Neural progenitor cell (in vitro differentiated cells): Measurements from ENCODE around the gene IRX4.

Experiments used
- EZH2 ChIP-seq: fragments of 200-600 bp; sonication (generic); IDR thresholded peaks from 2 replicates; pipeline ENCODE4 v1.6.1; 2017; ENCODE audit warnings: antibody characterized with exemption, mild to moderate bottlenecking, moderate library complexity
- EZH2phosphoT487 ChIP-seq: fragments of 200-600 bp; sonication (generic); IDR thresholded peaks from 2 replicates; pipeline ENCODE4 v1.6.1; 2017; ENCODE audit warnings: antibody characterized with exemption
- TF ChIP-seq, protein P1 (sequence below): fragments of 200-600 bp; sonication (generic); IDR thresholded peaks from 2 replicates; pipeline ENCODE4 v1.5.1; 2017; ENCODE audit warnings: antibody characterized with exemption, mild to moderate bottlenecking

DNA sequence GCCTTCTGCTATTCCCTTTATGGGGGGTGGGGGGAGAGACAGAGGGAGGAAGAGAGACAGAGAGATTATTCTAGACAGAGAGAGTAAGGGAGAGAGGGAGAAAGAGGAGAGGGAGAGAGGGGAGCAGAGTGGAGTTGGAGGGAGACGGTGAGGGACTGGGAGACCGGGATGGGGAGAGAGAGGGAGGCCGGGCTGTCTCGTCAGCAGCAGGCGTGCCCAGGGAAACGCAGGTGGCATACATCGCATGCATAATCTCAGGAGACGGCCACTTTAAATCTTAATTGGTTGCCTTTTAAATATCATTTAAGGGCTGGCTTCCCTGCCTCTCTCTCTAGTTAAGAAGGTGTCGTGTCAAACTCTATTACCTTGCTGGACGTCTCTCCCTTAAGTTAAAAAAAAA is 8.4 kb downstream of the IRX4 start:
- TF ChIP-seq, protein P1, sequence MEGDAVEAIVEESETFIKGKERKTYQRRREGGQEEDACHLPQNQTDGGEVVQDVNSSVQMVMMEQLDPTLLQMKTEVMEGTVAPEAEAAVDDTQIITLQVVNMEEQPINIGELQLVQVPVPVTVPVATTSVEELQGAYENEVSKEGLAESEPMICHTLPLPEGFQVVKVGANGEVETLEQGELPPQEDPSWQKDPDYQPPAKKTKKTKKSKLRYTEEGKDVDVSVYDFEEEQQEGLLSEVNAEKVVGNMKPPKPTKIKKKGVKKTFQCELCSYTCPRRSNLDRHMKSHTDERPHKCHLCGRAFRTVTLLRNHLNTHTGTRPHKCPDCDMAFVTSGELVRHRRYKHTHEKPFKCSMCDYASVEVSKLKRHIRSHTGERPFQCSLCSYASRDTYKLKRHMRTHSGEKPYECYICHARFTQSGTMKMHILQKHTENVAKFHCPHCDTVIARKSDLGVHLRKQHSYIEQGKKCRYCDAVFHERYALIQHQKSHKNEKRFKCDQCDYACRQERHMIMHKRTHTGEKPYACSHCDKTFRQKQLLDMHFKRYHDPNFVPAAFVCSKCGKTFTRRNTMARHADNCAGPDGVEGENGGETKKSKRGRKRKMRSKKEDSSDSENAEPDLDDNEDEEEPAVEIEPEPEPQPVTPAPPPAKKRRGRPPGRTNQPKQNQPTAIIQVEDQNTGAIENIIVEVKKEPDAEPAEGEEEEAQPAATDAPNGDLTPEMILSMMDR: no peak
- TF ChIP-seq EZH2: no peak
- TF ChIP-seq EZH2phosphoT487: no peak
